HEK293 (cell line): ENCODE data around the gene CD68.

ENCODE experiments used
- AEBP2 ChIP-seq: fragments of 450-650 bp; formaldehyde crosslinking; IDR thresholded peaks from 2 replicates; pipeline ENCODE4 v1.5.1; 2016; ENCODE audit warnings: missing biosample characterization, missing genetic modification characterization, borderline replicate concordance
- GFI1B ChIP-seq: fragments of 450-650 bp; formaldehyde crosslinking; IDR thresholded peaks from 2 replicates; pipeline ENCODE4 v1.5.1; 2016; ENCODE audit warnings: missing biosample characterization, missing genetic modification characterization
- HOXA7 ChIP-seq: sonication (generic); formaldehyde crosslinking; IDR thresholded peaks from 2 replicates; pipeline ENCODE4 v1.8.1; 2022; ENCODE audit warnings: missing genetic modification reagents, borderline replicate concordance
- KLF1 ChIP-seq: fragments of 450-650 bp; formaldehyde crosslinking; IDR thresholded peaks from 2 replicates; pipeline ENCODE4 v1.5.1; 2016; ENCODE audit warnings: missing biosample characterization, missing genetic modification characterization
- KLF7 ChIP-seq: fragments of 450-650 bp; formaldehyde crosslinking; IDR thresholded peaks from 2 replicates; pipeline ENCODE4 v1.5.1; 2016; ENCODE audit warnings: missing biosample characterization, missing genetic modification characterization, borderline replicate concordance
- PRDM10 ChIP-seq: fragments of 450-650 bp; formaldehyde crosslinking; IDR thresholded peaks from 2 replicates; pipeline ENCODE4 v1.5.1; 2016; ENCODE audit warnings: missing biosample characterization, missing genetic modification characterization
- PRDM4 ChIP-seq: fragments of 450-650 bp; formaldehyde crosslinking; IDR thresholded peaks from 2 replicates; pipeline ENCODE4 v1.5.1; 2017; ENCODE audit warnings: missing biosample characterization, missing genetic modification characterization
- ZBTB17 ChIP-seq: fragments of 450-650 bp; formaldehyde crosslinking; IDR thresholded peaks from 2 replicates; pipeline ENCODE4 v1.5.1; 2016; ENCODE audit warnings: missing biosample characterization, missing genetic modification characterization
- ZFP3 ChIP-seq: fragments of 450-650 bp; formaldehyde crosslinking; IDR thresholded peaks from 2 replicates; pipeline ENCODE4 v1.5.1; 2016; ENCODE audit warnings: low read depth, missing biosample characterization, missing genetic modification characterization
- ZFP69B ChIP-seq: fragments of 450-650 bp; formaldehyde crosslinking; IDR thresholded peaks from 2 replicates; pipeline ENCODE4 v1.5.1; 2016; ENCODE audit warnings: missing biosample characterization, missing genetic modification characterization
- ZNF132 ChIP-seq: fragments of 450-650 bp; formaldehyde crosslinking; IDR thresholded peaks from 2 replicates; pipeline ENCODE4 v1.5.1; 2017; ENCODE audit warnings: missing biosample characterization, missing genetic modification characterization, borderline replicate concordance
- ZNF221 ChIP-seq: fragments of 450-650 bp; formaldehyde crosslinking; IDR thresholded peaks from 2 replicates; pipeline ENCODE4 v1.5.1; 2017; ENCODE audit warnings: missing biosample characterization, missing genetic modification characterization, borderline replicate concordance
- ZNF26 ChIP-seq: fragments of 450-650 bp; formaldehyde crosslinking; IDR thresholded peaks from 2 replicates; pipeline ENCODE4 v1.5.1; 2016; ENCODE audit warnings: missing biosample characterization, missing genetic modification characterization
- ZNF292 ChIP-seq: fragments of 450-650 bp; formaldehyde crosslinking; IDR thresholded peaks from 2 replicates; pipeline ENCODE4 v1.5.1; 2016; ENCODE audit warnings: low read depth, missing biosample characterization, missing genetic modification characterization, borderline replicate concordance
- ZNF302 ChIP-seq: fragments of 450-650 bp; formaldehyde crosslinking; IDR thresholded peaks from 2 replicates; pipeline ENCODE4 v1.5.1; 2016; ENCODE audit warnings: missing biosample characterization, missing genetic modification characterization, low read depth
- ZNF514 ChIP-seq: fragments of 450-650 bp; formaldehyde crosslinking; IDR thresholded peaks from 2 replicates; pipeline ENCODE4 v1.5.1; 2016; ENCODE audit warnings: missing biosample characterization, missing genetic modification characterization
- ZNF529 ChIP-seq: fragments of 450-650 bp; formaldehyde crosslinking; IDR thresholded peaks from 2 replicates; pipeline ENCODE4 v1.5.1; 2017; ENCODE audit warnings: missing genetic modification characterization, missing biosample characterization; ENCODE audit not compliant: insufficient replicate concordance
- ZNF660 ChIP-seq: fragments of 450-650 bp; IDR thresholded peaks from 2 replicates; pipeline ENCODE4 v1.5.1; 2018; ENCODE audit warnings: missing biosample characterization, mild to moderate bottlenecking, missing genetic modification characterization
- ZNF747 ChIP-seq: fragments of 450-650 bp; formaldehyde crosslinking; IDR thresholded peaks from 2 replicates; pipeline ENCODE4 v1.5.1; 2016; ENCODE audit warnings: missing biosample characterization, missing genetic modification characterization
- ZNF777 ChIP-seq: fragments of 450-650 bp; formaldehyde crosslinking; IDR thresholded peaks from 2 replicates; pipeline ENCODE4 v1.5.1; 2017; ENCODE audit warnings: missing biosample characterization, missing genetic modification characterization, borderline replicate concordance
- ZSCAN23 ChIP-seq: fragments of 450-650 bp; formaldehyde crosslinking; IDR thresholded peaks from 2 replicates; pipeline ENCODE4 v1.5.1; 2016; ENCODE audit warnings: missing biosample characterization, missing genetic modification characterization
- TF ChIP-seq, protein P1 (sequence below): fragments of 450-650 bp; formaldehyde crosslinking; IDR thresholded peaks from 2 replicates; pipeline ENCODE4 v1.5.1; 2016; ENCODE audit warnings: missing biosample characterization, missing genetic modification characterization
- TF ChIP-seq, protein P2 (sequence below): fragments of 450-650 bp; formaldehyde crosslinking; IDR thresholded peaks from 2 replicates; pipeline ENCODE4; 2016; ENCODE audit warnings: missing biosample characterization, missing genetic modification characterization
- TF ChIP-seq, protein P3 (sequence below): fragments of 450-650 bp; formaldehyde crosslinking; IDR thresholded peaks from 2 replicates; pipeline ENCODE4 v1.5.1; 2016; ENCODE audit warnings: missing biosample characterization, missing genetic modification characterization
- TF ChIP-seq, protein P4 (sequence below): fragments of 450-650 bp; formaldehyde crosslinking; optimal IDR thresholded peaks from 2 replicates; pipeline ENCODE3; 2016; ENCODE audit warnings: missing biosample characterization, mild to moderate bottlenecking, missing genetic modification characterization

The CD68 gene

DNA sequence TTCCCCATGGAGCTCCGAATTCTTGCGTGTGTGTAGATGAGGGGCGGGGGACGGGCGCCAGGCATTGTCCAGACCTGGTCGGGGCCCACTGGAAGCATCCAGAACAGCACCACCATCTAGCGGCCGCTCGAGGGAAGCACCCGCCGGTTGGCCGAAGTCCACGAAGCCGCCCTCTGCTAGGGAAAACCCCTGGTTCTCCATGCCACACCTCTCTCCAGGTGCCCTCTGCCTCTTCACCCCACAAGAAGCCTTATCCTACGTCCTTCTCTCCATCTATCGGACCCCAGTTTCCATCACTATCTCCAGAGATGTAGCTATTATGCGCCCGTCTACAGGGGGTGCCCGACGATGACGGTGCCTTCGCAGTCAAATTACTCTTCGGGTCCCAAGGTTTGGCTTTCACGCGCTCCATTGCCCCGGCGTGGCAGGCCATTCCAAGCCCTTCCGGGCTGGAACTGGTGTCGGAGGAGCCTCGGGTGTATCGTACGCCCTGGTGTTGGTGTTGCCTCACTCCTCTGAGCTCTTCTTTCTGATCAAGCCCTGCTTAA is 18.3 kb upstream of the CD68 start (continued):
- no peak for TF ChIP-seq ZNF26
- TF ChIP-seq ZNF221 (tag by site-specific recombination), result no peak
- no peak; the same call in 1 of the 2 replicates for TF ChIP-seq ZSCAN23 (tag by site-specific recombination)
- TF ChIP-seq, protein P1, sequence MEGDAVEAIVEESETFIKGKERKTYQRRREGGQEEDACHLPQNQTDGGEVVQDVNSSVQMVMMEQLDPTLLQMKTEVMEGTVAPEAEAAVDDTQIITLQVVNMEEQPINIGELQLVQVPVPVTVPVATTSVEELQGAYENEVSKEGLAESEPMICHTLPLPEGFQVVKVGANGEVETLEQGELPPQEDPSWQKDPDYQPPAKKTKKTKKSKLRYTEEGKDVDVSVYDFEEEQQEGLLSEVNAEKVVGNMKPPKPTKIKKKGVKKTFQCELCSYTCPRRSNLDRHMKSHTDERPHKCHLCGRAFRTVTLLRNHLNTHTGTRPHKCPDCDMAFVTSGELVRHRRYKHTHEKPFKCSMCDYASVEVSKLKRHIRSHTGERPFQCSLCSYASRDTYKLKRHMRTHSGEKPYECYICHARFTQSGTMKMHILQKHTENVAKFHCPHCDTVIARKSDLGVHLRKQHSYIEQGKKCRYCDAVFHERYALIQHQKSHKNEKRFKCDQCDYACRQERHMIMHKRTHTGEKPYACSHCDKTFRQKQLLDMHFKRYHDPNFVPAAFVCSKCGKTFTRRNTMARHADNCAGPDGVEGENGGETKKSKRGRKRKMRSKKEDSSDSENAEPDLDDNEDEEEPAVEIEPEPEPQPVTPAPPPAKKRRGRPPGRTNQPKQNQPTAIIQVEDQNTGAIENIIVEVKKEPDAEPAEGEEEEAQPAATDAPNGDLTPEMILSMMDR (tag by site-specific recombination), result peak; percentile 90
- TF ChIP-seq ZFP69B, result peak; percentile 99
- no peak for TF ChIP-seq ZNF292 (tag by site-specific recombination)
- no peak for TF ChIP-seq ZFP3 (tag by site-specific recombination)
- peak; percentile 28; the same call in 1 of the 2 replicates for TF ChIP-seq ZNF777 (tag by site-specific recombination)
- TF ChIP-seq HOXA7 (CRISPR knock-in tag), result no peak
- TF ChIP-seq, protein P2, sequence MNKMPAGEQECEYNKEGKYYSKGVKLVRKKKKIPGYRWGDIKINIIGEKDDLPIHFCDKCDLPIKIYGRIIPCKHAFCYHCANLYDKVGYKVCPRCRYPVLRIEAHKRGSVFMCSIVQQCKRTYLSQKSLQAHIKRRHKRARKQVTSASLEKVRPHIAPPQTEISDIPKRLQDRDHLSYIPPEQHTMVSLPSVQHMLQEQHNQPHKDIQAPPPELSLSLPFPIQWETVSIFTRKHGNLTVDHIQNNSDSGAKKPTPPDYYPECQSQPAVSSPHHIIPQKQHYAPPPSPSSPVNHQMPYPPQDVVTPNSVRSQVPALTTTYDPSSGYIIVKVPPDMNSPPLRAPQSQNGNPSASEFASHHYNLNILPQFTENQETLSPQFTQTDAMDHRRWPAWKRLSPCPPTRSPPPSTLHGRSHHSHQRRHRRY (tag by site-specific recombination), result no peak
- TF ChIP-seq GFI1B, result no peak
- TF ChIP-seq ZBTB17 (tag by site-specific recombination), result no peak
- TF ChIP-seq ZNF132 (tag by site-specific recombination), result no peak
- peak; percentile 12; the same call in 1 of the 2 replicates for TF ChIP-seq KLF7 (tag by site-specific recombination)
- TF ChIP-seq ZNF529 (tag by site-specific recombination), result no peak
- TF ChIP-seq, protein P3, sequence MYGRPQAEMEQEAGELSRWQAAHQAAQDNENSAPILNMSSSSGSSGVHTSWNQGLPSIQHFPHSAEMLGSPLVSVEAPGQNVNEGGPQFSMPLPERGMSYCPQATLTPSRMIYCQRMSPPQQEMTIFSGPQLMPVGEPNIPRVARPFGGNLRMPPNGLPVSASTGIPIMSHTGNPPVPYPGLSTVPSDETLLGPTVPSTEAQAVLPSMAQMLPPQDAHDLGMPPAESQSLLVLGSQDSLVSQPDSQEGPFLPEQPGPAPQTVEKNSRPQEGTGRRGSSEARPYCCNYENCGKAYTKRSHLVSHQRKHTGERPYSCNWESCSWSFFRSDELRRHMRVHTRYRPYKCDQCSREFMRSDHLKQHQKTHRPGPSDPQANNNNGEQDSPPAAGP (tag by site-specific recombination), result no peak
- no peak for TF ChIP-seq ZNF747
- no peak for TF ChIP-seq PRDM10
- no peak for TF ChIP-seq AEBP2 (tag by site-specific recombination)
- TF ChIP-seq PRDM4 (tag by site-specific recombination), result no peak
- TF ChIP-seq ZNF302 (tag by site-specific recombination), result no peak
- TF ChIP-seq KLF1 (tag by site-specific recombination), result peak; percentile 54
- TF ChIP-seq ZNF660, result peak; percentile 63; the same call in 1 of the 2 replicates
- TF ChIP-seq, protein P4, sequence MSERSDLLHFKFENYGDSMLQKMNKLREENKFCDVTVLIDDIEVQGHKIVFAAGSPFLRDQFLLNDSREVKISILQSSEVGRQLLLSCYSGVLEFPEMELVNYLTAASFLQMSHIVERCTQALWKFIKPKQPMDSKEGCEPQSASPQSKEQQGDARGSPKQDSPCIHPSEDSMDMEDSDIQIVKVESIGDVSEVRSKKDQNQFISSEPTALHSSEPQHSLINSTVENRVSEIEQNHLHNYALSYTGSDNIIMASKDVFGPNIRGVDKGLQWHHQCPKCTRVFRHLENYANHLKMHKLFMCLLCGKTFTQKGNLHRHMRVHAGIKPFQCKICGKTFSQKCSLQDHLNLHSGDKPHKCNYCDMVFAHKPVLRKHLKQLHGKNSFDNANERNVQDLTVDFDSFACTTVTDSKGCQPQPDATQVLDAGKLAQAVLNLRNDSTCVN, result no peak
- TF ChIP-seq ZNF514, result no peak
